Fibroblast of skin of right quadriceps (primary cell): ENCODE results near the gene RIPOR1.
A peak's percentile ranks its signal among the peaks of the same experiment; 100 is the strongest.
"Not testable (repeated sequence)": the region's sequence is repeated elsewhere in the genome, so short reads cannot be mapped to it uniquely, and the experiment has no call there.

Experiments used
- DNase-seq: peaks from one replicate; pipeline ENCODE4 v3.0.0-alpha.2; 2013

The RIPOR1 gene, protein sequence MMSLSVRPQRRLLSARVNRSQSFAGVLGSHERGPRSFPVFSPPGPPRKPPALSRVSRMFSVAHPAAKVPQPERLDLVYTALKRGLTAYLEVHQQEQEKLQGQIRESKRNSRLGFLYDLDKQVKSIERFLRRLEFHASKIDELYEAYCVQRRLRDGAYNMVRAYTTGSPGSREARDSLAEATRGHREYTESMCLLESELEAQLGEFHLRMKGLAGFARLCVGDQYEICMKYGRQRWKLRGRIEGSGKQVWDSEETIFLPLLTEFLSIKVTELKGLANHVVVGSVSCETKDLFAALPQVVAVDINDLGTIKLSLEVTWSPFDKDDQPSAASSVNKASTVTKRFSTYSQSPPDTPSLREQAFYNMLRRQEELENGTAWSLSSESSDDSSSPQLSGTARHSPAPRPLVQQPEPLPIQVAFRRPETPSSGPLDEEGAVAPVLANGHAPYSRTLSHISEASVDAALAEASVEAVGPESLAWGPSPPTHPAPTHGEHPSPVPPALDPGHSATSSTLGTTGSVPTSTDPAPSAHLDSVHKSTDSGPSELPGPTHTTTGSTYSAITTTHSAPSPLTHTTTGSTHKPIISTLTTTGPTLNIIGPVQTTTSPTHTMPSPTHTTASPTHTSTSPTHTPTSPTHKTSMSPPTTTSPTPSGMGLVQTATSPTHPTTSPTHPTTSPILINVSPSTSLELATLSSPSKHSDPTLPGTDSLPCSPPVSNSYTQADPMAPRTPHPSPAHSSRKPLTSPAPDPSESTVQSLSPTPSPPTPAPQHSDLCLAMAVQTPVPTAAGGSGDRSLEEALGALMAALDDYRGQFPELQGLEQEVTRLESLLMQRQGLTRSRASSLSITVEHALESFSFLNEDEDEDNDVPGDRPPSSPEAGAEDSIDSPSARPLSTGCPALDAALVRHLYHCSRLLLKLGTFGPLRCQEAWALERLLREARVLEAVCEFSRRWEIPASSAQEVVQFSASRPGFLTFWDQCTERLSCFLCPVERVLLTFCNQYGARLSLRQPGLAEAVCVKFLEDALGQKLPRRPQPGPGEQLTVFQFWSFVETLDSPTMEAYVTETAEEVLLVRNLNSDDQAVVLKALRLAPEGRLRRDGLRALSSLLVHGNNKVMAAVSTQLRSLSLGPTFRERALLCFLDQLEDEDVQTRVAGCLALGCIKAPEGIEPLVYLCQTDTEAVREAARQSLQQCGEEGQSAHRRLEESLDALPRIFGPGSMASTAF

DNA sequence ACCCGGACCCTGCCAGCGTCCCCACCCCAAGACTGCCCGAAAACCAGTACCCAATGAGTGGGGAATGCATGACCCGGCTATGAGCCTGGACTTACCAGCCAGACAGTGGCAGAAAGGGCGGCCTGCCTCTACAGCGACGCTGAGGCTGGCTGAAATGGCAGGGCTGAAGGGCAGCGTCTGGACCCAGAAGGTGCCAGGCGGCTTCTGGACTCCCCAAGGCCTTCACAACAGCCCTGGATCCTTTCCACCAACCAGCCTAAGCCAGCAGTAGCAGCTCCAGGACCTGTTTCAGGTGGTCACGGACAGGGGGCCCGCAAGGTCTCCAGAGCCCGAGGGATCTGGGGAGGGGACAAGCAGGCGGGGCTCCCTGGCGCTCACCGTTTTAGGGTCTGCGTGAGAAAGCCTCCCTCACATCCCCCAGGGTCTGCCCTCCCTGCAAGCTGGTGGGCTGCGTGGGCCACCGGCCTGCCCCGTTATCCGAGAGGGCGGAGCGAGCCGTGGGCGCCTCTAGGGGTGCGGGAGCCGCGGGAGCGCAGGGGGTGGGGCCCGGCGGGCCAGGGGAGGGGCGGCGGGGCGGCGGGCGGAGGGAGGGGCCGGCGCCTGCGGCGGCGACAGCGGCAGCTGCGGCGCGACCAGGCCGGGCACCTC, at the start of gene RIPOR1:
Gene RIPOR1 (plus strand): TSS at position 608 of the 648 bp plus-strand sequence. CDS start 9,618 bp downstream, outside the sequence.
- peak; percentile 31 for DNase-seq

DNA sequence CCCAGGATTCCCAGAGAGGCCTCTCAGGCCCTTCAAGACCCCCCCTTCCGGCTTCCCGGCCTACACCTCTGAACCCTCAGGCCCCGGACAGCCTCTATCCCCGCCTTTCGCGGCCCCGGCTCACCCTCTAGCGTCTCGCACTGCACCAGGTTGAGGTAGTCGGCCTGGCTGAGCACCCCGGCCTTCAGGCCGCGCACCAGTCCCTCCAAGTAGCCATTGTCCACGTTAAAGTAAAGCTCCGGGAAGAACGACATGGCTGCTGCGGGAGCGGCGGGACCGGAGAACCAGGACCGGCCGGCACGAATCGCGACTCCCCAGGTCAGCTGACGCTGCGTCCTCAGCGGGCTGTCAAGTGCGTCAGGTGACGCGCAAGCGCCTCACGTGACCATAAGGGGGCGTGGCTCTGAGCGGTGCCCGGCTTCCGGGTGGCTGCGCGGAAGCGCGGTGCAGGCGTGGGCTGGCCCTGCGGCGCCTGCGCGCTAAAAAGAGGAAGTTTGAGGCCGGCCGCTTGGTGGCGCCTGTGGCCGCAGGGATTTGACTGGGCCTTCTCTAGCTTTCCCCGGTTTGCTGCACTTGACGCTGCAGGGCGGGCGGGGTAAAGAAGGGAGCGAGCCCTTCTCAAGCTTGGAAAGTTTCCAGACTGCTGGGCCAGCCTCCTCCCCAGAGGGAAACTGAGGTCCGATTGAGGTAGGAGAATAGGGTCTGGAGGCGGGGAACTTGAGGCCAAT, 47.6 kb upstream of the RIPOR1 start, which contains the start of gene ATP6V0D1:
Gene ATP6V0D1 (minus strand): TSS at position 325 of the 728 bp plus-strand sequence. CDS start 71 bp downstream, at position 254.
- DNase-seq: peak; percentile 97

DNA sequence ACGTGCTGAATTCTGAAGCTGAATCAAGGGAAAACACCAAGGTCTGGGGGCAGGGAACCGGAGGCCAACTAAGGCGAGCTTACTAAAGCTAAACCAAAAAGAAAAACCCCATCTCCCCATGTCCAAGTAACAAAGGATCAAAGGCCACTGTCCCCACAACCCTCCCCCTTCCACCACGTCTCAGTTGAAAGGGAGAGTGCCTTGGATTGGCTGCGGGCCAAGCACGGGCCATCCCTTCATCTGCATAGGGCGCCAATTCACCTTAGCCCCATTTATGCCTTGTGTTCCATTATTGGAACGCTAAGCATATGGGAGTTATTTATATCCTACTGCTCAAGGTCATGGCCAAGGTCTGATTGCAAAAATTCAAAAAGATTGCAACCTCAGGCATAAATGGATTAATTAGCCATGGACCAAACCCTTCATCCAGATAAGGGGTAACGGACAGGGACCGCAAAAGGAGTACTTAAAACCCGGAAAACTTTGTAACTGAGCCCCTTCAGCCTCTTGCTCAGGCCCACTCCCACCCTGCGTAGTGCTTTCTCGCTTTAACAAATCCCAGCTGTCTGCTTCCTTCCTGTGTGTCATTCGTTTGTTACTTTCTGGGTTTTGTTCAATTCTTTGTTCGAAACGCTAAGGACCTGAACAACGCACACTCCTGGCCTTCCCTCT, 46.9 kb upstream of the RIPOR1 start:
- DNase-seq: peak; percentile 38

DNA sequence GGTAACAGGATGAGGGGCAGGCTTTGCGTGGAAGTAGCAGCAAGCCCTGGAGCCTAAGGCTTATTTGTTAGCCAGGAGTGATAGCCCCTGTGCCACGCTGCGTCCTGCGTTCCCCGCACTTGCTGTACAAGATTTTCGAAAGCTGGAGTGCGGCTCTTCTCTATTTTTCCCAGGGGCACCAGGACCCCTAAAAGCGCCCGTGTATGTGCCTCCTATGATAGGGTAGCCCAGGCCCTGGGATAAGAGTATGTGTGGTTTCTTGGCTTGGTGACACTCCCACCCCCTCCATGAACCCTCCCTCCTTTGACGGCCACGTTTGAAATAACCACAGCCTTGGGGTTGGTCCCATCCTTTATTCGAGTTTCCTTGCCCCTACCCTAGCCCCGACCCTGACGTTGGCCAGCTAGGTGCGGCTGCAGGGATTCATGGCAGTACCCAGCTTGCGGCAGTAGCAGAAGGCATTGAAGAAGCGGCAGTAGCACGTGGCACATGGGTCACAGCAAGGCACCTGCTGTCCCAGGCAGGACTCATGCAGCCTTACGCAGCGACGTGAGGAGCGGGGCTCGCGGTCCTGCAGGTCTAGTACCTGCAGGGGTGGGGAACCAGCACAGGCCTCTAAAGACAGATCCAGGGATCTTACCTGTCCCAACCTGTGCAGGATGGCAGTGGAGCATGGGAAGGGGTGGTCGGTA, 46.2 kb upstream of the RIPOR1 start:
- no peak for DNase-seq

DNA sequence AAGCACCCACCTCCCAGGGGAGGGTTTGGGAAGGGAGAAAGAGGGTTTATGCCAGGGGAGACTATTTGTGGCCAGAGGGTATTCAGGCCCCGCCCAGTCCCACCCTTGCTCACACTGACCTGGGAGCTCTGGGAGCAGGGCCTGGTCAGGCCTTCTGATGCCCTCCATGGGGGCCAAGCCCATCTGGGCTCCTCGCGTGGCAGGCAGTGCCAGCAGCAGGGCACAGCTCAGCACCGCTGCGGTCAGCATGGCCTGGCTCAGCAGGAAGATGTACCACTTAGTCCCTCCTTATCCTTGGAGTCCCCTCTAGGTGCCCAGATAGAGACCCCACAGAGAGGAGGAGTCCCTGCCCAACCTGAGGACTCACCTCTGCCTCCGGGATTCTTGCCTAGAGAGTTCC, 45.5 kb upstream of the RIPOR1 start, which contains the start of gene AGRP:
Gene AGRP (minus strand): TSS at position 398 of the 400 bp plus-strand sequence. CDS start 149 bp downstream, at position 249.
- no peak for DNase-seq

DNA sequence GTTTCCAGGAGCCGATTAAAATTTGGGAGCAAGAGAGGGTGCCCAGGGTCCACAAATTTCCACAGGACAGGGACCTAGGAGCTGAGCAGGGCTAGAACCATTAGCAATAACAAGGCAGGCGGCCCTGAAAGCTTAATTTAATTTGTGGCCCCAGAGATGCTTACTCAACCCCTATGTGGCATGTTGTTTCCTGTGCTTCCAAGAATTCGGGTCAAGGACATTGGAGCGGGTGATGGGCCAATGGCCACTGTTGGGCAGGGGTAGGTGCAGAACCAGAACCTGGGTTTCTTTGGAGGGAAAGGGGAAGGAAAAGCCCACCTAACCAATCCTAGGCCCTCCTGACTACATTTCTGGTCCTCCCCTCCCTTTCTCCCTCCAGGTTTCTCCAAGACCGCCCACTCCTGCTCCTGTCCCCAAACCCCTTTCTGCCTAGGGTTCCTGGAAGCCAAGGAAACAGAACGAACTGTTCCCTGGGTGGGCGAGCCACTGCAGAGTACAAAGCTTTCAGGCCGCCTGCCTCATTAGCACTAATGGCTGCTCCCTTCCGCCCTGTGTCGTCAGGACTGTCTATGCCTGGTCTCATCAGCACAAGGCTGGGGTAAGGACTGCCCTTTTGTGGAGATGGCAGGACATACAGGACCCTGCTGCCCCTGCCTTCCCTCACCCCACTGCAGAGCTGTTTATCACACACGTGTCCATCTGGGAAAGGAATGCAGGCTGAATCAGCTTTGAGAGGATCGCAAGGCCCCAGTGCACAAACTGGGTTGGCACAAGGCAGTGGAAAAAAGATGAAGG, 44.7 kb upstream of the RIPOR1 start:
- DNase-seq: no peak

DNA sequence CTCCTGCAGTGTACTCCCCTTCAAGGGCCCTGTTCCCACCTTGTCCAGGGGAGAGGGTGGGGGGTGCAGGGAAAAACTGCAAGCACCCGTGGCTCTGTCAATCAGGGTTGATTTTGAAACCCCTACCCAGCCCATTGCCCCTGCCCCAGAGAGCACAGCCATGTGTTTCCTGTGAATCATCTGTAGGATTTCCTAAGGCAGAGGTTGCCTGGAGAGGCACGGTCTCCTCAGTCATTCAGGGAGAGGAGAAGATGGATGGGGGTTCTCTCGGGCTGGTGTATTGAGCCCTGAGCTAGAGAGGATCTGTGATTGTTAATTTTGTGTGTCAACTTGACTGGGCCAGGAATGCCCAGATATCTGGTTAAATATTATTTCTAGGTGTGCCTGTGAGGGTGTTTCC, 41.8 kb upstream of the RIPOR1 start:
- no peak for DNase-seq

DNA sequence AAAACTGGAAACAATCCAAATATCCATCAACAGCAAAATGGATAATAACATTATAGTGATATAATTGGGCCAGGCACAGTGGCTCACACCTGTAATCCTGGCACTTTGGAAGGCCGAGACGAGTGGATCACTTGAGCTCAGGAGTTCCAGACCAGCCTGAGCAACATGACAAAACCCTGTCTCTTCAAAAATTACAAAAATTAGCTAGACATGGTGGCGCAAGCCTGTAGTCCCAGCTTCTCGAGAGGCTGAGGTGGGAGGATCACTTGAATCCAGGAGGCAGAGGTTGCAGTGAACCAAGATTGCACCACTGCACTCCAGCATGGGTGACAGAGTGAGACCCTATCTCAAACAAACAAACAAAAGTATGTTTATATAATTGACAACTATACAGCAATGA, 41.1 kb upstream of the RIPOR1 start:
- not testable (repeated sequence) for DNase-seq

DNA sequence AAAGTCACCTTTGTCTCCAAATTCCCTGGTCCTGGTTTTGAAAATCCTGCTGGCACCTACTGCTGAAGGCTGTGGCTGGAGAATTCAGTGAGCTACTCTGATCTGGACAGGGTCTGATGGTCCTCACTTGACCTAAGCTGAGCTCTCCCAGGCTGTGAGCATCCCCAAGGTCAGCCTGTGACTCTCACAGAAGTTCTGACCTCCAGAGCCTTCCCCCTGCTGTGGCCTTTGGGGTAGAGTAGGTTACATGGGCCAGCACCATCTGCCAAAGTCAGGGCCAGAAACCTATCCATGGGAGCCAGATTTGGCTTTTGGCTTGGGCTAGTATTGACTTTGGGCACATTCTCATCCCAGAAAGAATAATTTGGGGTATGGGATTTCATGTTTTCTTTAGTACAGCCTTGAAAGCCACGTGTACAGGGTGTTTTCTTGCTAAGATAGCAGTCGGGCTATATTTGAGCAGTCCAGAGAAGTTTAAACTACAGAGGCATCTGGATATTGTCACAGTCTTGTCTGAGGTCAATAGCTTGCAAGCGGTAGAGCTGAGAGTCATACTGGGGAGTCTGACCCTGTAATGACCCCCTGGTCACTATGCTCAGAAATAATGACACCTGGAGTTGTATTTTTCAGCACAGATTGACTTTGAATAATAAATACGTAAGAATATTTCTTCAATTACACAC, 39.1 kb upstream of the RIPOR1 start:
- no peak for DNase-seq

DNA sequence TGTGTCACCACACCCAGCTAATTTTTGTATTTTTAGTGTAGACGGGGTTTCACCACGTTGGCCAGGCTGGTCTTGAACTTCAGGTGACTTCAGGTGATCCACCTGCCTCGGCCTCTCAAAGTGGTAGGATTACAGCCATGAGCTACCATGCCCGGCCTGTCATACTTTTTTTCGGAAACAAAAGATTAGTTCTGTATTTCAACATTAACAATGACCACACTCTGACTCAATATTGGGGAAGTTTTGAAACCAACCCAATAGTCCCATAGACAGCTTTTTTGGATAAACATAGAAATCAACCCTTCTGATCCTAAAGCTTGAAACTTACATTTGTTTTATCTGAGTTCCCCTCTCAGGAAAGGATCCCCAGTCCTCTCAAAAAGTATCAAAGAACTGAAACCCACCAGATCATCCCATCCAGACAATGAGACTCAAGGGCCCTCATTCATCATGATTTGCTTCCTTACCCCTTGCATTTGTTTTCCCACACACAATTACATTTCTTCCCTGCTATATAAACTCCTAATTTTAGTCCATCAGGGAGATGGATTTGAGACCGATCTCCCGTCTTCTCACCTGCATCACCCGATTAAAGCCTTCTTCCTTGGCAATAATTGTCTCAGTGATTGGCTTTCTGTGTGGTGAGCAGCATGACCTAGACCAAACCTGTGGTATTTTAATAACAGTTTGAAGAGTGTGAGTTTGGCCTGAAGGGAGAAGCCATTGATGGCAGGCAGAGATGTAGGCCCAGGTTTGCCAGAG, 38.1 kb upstream of the RIPOR1 start:
- DNase-seq: no peak

DNA sequence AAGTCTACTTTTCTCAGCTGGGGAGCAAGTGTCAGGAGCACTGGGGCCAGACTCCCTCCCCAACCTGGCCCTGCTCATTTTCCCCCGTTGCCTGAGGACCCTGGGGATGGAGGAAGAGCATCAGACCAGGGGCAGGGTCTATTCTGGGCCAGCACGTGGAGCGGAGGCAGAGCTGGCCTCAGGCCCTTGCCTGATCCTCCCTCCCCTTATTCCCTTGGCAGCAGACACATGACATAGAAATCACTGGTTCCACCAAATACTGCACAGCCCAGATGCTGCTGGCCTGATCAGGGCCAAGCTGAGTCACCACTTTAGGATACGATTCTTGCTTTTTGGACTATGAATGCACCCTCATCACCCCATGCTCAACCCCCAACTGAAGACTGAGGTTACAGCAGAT, 29.5 kb upstream of the RIPOR1 start:
- no peak for DNase-seq

DNA sequence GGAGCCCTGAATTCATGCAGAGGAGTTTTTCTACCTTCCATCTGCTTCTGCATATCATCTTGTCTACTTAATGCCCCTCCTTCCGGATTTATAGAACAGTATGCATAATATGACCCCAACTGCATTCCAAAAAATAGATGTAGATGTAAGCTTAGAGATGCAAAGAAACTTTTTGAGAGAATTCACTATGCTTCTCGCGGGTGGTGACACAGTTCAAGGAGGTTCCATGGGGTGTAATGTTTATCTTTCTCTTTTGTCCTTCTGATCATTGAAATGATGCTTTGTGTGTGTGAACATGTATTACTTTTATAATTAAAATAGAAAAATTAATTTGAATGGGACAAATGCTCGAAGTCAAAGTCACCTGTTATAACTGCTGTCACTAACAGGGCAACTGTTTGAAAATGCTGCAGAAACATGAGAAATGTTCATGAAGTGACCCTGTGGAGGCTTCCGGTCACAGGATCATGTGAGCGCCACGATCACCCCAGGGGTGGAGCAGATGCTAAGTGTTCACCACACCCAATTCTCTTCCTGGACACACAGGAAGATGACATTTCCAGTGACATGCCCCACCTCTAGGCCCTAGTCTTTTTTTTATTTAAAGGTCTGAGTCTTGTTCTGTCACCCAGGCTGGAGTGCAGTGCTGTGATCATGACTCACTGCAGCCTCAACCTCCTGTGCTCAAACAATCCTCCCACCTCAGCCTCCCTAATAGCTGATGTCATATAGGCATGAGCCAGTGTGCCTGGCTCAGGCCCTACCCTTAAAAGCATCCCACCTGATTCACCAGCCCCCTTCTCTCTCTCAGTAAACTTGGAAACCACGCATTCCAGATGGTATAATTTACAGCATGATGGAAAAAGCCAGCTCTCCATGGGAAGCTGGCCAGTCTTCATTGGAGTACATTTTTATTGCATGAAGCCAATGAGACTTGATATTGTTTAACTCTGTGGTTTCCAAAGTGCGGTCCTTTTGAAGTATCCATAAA, 24.3 kb upstream of the RIPOR1 start:
- no peak for DNase-seq

DNA sequence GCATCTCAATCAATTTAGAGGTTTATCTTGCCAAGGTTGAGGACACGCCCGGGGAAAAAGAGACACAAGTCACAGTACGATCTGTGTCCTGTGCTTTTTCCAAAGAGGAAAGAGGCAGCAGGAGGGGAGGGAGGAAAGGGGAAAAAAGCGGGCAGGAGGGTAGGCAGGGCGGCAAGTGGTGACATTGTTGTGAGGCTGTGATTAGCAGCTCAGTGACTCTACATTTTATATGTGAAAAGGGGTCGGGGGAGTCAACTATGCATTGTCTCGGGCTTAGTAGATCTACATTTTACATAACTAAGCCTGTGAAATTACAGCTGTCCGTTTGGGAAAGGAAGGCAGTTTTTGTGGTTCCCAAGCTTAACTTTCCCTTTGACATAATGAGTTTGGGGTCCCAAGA, 22.2 kb upstream of the RIPOR1 start:
- no peak for DNase-seq

DNA sequence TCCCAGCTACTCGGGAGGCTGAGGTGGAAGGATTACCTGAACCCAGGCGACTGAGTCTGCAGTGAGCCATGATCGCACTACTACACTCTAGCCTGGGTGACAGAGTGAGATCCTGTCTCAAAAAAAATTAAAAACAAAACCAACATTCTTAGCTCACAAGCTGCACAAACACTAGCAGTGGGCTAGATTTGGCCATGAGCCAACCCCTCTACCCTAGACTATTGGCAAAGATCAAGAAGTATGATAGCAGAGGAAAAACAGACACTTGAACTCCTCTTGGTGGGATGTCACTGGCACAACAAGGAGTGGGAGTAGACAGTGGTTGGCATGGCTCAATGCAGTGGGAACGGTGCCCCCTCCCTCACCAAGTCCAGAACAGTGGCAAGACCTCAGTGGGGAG, 19.6 kb upstream of the RIPOR1 start:
- no peak for DNase-seq

DNA sequence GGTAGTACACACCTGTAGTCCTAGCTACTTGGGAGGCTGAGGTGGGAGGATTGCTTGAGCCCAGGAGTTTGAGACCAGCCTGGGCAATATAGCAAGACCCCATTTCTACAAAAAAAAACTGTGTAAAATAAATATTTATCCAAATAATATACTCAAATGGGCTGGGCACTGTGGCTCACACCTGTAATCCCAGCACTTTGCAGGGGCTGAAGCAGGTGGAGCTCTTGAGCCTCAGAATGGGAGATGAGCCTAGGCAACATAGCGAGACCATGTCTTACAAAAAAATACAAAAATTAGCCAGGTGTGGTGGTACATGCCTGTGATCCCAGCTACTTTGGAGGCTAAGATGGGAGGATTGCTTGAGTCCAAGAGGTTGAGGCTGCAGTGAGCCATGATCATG, 14.7 kb upstream of the RIPOR1 start:
- DNase-seq: not testable (repeated sequence)

DNA sequence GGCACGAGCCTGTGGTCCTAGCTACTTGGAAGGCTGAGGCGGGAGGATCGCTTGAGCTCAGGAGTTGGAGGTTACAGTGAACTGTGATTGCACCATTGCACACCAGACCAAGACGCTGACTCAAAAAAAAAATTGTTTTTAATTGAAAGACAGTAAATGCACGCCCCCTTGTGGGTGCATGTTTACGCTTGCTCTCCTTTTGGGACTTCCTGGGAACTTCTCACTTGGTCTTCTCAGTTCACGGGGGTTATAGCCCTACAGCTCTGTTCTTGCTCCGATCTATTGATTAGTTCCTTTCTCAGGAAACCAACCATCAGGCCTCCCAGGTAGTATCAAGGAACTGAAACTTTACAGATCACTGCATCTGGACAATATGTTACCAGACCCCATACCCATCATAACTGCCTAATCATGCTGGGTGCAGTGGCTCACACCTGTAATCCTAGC, 14.2 kb upstream of the RIPOR1 start:
- DNase-seq: peak; percentile 78
